Tibial nerve (tissue), 4 donors: ENCODE data around the gene CA12. TPM values are rescaled to one million over a fixed set of nuclear protein-coding genes. Genes with fewer than 3 reads are reported as not detected.

Experiments used
- DNase-seq, 2 donors: peaks; one replicate each; pipeline ENCODE4 v3.0.0-alpha.2; 2019; ENCODE audit warnings: low spot score in 2 of 2
- H3K27ac ChIP-seq, 4 donors: fragments of 200-600 bp; sonication (generic) in 3 of 4; one replicate each; pipeline ENCODE4 v1.5.1; 2017 to 2019; ENCODE audit warnings: mild to moderate bottlenecking in 1 of 4
- H3K27me3 ChIP-seq, 2 donors: fragments of 200-600 bp; sonication (generic) in 1 of 2; one replicate each; pipeline versions ENCODE4 v1.5.1 to v1.6.0; 2017 to 2019
- H3K36me3 ChIP-seq, 3 donors: fragments of 200-600 bp; sonication (generic); one replicate each; pipeline ENCODE4 v1.5.1; 2018 to 2019
- H3K4me1 ChIP-seq, 4 donors: fragments of 200-600 bp; sonication (generic) in 3 of 4; one replicate each; pipeline ENCODE4 v1.5.1; 2017 to 2019
- H3K4me3 ChIP-seq, 4 donors: fragments of 200-600 bp; sonication (generic) in 3 of 4; one replicate each; pipeline ENCODE4 v1.5.1; 2017 to 2019; ENCODE audit warnings: mild to moderate bottlenecking in 1 of 4, moderate library complexity in 1 of 4
- H3K9me3 ChIP-seq, 4 donors: fragments of 200-600 bp; sonication (generic) in 3 of 4; one replicate each; pipeline ENCODE4 v1.5.1; 2017 to 2019
- EP300 ChIP-seq, 2 donors: sonication (generic); formaldehyde crosslinking; IDR thresholded peaks; one replicate each; pipeline ENCODE4 v1.6.1; 2017; ENCODE audit warnings: antibody characterized with exemption in 2 of 2, mild to moderate bottlenecking in 1 of 2
- POLR2A ChIP-seq, 2 donors: fragments of 450-650 bp; IDR thresholded peaks; one replicate each; pipeline ENCODE4 v1.6.1; 2017; ENCODE audit warnings: antibody characterized with exemption in 2 of 2, mild to moderate bottlenecking in 2 of 2, moderate library complexity in 2 of 2
- WGBS, 2 donors: methylation state at CpG; one replicate each; pipeline ENCODE4 v1.1.5; 2018; 5-methylcytosine and 5-hydroxymethylcytosine counted together
- total RNA-seq, 4 donors: library from RNA; depleted of rRNA; stranded (reverse); fragments of >200 nt; gene quantifications; one replicate each; pipeline ENCODE4 v1.1.0, GENCODE V29; 2016
- TF ChIP-seq, protein P1 (sequence below), 5 experiments: fragments of 200-600 bp in 3 of 5; fragments of 450-650 bp in 2 of 5; sonication (generic) in 3 of 5; IDR thresholded peaks; one replicate each; pipeline ENCODE4 v1.5.1; 2016 to 2019; ENCODE audit warnings: antibody characterized with exemption in 5 of 5, mild to moderate bottlenecking in 3 of 5, moderate library complexity in 2 of 5

The CA12 gene
- total RNA-seq, 4 donors from 2014 or later, result 0.22 to 2.5 (median 1.1) TPM

DNA sequence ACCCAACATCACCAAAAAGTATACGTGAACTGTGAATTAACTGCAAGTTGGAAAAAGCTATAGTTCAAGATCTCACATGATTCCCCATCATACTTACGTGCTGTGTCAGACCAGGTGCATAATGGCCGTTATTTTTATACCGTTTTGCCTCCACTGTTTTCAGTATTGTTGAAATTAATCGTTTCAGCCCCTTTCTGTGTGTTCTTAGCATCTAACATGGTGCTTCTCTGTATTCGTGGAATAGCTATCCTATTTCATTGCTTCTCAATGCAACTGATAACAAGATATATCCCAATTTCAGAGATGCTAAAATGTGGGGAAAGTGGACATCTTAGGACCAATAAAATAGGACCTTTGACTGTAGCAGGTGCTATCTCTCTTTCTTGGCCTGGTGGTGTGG lies 13.7 kb downstream of the CA12 start:
- no peaks in the 10 kb centered on the region for H3K36me3 ChIP-seq
- no peaks in the 10 kb centered on the region for H3K9me3 ChIP-seq
- TF ChIP-seq EP300 (IDR thresholded peaks at IDR 0.05) (no peak), POLR2A (IDR thresholded peaks at IDR 0.05) (no peak)
- TF ChIP-seq, protein P1, sequence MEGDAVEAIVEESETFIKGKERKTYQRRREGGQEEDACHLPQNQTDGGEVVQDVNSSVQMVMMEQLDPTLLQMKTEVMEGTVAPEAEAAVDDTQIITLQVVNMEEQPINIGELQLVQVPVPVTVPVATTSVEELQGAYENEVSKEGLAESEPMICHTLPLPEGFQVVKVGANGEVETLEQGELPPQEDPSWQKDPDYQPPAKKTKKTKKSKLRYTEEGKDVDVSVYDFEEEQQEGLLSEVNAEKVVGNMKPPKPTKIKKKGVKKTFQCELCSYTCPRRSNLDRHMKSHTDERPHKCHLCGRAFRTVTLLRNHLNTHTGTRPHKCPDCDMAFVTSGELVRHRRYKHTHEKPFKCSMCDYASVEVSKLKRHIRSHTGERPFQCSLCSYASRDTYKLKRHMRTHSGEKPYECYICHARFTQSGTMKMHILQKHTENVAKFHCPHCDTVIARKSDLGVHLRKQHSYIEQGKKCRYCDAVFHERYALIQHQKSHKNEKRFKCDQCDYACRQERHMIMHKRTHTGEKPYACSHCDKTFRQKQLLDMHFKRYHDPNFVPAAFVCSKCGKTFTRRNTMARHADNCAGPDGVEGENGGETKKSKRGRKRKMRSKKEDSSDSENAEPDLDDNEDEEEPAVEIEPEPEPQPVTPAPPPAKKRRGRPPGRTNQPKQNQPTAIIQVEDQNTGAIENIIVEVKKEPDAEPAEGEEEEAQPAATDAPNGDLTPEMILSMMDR (IDR thresholded peaks at IDR 0.05), result no peak
- no peak for DNase-seq
- no peak overlapping the region for H3K4me3 ChIP-seq
- H3K27me3 ChIP-seq, result no peaks in the 10 kb centered on the region
- WGBS, 2 donors, result 91 to 93% methylated on average over 6 of the region's 6 CpGs
- H3K4me1 ChIP-seq, result peaks cover 0 to 10% (median 0%) of the 10 kb centered on the region in 4 donors
- no peak overlapping the region for H3K27ac ChIP-seq

DNA sequence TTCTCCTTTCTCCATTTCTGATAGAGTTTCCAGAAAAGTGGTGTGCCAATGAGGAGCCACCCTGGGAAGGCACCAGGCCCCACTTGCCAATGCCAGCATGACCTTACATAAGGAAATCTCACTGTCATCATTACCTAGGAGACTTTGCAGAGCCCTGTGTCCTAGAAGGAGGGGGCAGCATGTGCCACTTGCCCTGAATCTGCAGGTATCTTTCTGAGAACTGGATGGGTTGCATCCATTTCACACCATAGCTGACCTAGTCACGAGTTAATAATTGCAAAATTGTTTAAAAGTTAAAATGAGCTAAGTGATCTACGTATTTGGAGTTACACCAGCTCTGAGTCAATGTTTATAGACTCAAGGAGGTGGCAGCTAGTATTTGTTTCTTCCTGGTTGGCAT lies 14.3 kb downstream of the CA12 start:
- TF ChIP-seq, protein P1 (IDR thresholded peaks at IDR 0.05), result no peak
- TF ChIP-seq EP300 (IDR thresholded peaks at IDR 0.05) (no peak), POLR2A (IDR thresholded peaks at IDR 0.05) (no peak)
- H3K9me3 ChIP-seq, result no peaks in the 10 kb centered on the region
- 88% methylated on average over 2 of the region's 2 CpGs for WGBS, 2 donors

DNA sequence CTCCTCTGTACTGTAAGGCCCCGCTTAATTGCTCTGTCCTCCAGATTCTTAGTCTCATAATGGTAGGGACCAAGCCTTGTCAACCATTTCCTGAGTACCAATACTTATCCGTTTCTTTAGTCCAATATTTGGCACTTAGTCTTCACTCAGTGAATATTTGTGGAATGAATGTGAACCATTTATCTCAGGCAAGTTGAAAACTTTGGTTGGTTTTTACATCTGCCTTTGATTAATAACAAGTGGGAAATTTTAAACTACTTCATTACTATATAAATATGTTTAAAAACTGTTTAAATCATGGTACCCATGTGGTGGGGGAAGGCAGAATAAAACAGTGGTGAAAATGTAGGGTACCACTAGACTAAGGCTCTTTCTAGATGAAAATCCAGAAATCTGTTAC lies 15.2 kb downstream of the CA12 start:
- Histone ChIP-seq H3K9me3 (no peaks in the 10 kb centered on the region), H3K4me3 (no peak overlapping the region), H3K27me3 (no peaks in the 10 kb centered on the region), H3K27ac (no peak overlapping the region), H3K4me1 (no peaks in the 10 kb centered on the region), H3K36me3 (no peaks in the 10 kb centered on the region)
- no peak for TF ChIP-seq POLR2A (IDR thresholded peaks at IDR 0.05)
- TF ChIP-seq, protein P1 (IDR thresholded peaks at IDR 0.05), result no peak
- TF ChIP-seq EP300 (IDR thresholded peaks at IDR 0.05), result no peak
- DNase-seq, result no peak
- 78 to 87% methylated on average over 2 of the region's 2 CpGs for WGBS, 2 donors

More for the DNA sequence above, 14.3 kb downstream of the CA12 start:
- H3K4me3 ChIP-seq, result no peak overlapping the region
- H3K4me1 ChIP-seq, result peaks cover 0 to 5% (median 0%) of the 10 kb centered on the region in 4 donors
- H3K27ac ChIP-seq, result no peak overlapping the region
- H3K27me3 ChIP-seq, result no peaks in the 10 kb centered on the region
- no peaks in the 10 kb centered on the region for H3K36me3 ChIP-seq
- DNase-seq, result no peak

DNA sequence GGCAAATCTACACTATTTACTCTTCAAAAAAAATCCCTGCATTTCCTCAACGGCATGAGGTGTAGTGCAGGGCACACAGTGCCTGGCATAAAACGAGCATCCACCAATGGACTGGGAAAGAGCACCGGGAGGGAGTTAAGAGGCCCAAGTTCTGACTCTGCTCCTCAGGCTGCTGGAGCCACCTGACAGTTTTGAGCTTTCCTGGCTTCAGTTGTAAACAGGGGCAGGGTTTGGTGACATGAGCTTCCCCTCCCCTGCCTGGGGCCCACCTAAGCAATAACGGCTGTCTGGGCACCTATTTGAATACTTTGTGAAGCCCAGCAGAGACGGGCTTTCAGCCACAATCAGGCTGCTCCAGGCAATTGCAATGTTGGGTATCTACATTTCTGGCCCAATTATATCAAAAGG lies 16.4 kb downstream of the CA12 start:
- H3K27me3 ChIP-seq, result no peaks in the 10 kb centered on the region
- WGBS, 2 donors, result 68 to 74% methylated on average over 5 of the region's 5 CpGs
- DNase-seq, result no peak
- H3K36me3 ChIP-seq, result no peaks in the 10 kb centered on the region
- no peak overlapping the region for H3K4me3 ChIP-seq
- H3K9me3 ChIP-seq, result no peaks in the 10 kb centered on the region
- no peak overlapping the region for H3K27ac ChIP-seq
- TF ChIP-seq POLR2A (IDR thresholded peaks at IDR 0.05) (no peak), EP300 (IDR thresholded peaks at IDR 0.05) (no peak)
- TF ChIP-seq, protein P1 (IDR thresholded peaks at IDR 0.05), result no peak
- no peaks in the 10 kb centered on the region for H3K4me1 ChIP-seq

DNA sequence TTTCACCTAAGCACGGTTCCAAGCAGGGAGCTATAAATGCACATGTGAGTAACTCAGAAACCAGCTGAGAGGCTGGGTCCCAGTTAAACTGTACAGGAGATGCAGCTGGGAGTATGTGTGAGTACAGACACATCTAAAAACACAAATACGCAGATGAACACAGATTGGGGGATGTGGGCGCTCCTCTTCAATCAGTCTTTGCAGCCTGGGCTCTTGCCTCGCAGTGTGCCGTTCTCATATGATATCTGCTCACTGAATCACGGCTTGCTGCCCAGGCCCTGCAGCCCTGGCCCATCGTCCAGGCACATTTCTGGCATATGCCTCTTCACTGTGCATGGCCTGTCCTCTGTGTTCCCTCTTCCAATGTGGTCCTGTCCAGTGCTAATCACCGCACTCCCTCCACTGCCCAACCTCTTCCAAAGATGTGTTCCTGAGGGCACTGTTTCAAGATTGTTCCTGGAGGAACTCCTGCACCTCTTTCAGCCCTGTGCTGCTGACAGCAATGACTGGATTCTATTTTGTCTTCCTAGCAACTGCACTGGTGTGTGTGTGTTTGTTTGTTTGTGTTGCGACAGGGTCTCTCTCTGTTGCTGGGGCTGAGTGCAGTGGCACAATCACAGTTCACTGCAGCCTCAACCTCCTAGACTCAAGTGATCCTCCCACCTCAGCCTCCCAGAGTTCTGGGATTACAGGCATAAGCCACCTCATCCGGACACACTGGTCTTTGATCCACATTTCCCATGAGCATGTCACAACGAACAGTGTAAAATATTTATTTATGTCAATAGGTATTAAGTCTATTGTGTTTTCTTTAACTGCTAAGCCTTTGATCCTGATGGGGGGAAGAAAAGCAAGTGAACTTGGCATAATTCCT lies 17.0 kb downstream of the CA12 start:
- Histone ChIP-seq H3K4me1 (no peaks in the 10 kb centered on the region), H3K4me3 (no peak overlapping the region), H3K36me3 (no peaks in the 10 kb centered on the region), H3K9me3 (no peaks in the 10 kb centered on the region), H3K27me3 (no peaks in the 10 kb centered on the region), H3K27ac (no peak overlapping the region)
- no peak for DNase-seq
- TF ChIP-seq, protein P1 (IDR thresholded peaks at IDR 0.05), result no peak
- TF ChIP-seq EP300 (IDR thresholded peaks at IDR 0.05), result no peak
- TF ChIP-seq POLR2A (IDR thresholded peaks at IDR 0.05), result no peak
- 89% methylated on average over 11 of the region's 11 CpGs for WGBS, 2 donors
